HUDEP-2 (cell line): ENCODE data around the gene AGO3.

Source experiments
- DNase-seq, 76 experiments: peaks; one replicate each; lab custom pipeline; 2025; ENCODE audit not compliant: unreplicated experiment in 76 of 76; lab: John Stamatoyannopoulos, UW

Gene AGO3

GRCh38 chr1:36093226-36093625 lies 162.3 kb downstream of the AGO3 start:
- no peak for DNase-seq

- no peak for DNase-seq
Observed at GRCh38 chr1:36093929-36094328, 163.0 kb downstream of the AGO3 start.

- no peak for DNase-seq
Observed at GRCh38 chr1:36094621-36095061, 163.7 kb downstream of the AGO3 start.

DNA sequence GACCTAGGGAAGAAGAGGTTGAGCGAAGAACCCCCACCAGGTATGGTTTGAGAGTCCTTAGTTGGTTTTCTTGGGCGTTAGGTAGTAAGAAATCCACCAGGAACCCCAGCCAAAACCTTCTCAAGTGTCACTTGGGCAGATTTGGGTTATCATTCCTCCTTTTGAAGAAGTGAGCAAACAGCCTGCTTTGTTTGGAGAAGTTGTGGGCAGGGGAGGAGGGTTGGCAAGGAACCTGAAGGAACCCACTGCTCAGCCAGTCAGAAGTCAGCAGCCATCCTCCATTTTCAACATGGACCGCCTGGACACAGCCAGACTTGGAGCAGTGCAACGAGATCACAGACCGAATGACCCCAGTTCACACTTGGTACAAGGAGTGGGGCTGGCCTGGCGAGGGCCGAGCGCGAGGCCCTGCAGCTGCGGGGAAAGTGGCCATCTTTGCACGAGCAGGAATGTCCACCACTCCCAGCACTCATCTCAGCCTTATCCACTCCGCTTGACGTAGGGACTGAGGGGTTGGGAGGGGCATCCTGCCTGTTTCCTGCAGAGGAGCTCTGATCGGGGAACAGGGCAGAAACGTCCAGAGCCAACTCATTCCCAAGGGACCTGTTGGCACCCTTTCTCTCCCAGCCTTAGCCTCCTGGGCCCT lies 165.0 kb downstream of the AGO3 start:
- no peak for DNase-seq

DNA sequence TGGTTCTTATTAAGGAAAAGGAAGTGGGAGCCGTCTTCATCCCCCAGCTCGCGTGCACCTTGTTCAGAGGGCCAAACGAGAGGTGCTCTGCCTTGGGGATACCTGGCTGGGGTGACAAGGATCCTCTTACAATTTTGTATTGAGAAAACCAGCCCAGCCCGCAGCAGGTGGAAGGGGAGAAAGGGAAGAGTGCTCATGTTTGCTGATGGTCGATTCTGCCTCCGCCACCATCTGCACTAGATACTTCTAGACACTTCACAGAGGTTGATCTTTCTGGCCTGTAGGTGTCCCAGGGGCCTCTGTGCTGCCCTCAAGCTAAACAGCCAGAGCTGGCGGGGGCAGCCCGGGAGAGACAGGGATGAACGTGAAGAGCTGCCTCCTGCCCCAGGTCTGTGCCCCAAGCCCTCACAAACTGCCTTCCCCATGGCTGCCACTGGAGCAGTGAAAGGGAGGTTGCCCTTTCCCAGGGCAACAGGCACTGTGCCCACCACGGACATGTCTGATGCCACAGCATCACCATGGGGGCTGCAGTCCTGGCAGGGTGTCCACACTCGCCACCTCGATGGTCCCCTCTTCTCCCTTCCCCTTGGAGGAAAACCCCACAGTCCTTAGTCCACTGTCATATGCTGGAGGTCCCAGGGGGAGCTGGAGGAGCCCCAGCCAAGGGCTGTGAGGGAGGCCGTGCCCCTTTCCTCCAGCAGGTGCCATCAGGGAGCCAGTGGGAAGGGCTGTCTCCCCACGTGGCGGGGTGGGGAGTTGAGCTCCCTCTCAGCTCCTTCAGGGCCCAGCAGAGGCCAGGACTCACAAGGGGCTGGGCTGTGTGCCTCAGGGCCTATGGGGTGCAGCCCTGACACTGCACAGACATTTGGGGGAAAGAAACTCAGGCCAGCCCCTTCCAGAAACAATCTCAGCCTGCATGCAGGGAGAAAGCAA lies 165.9 kb downstream of the AGO3 start:
- DNase-seq = peak in 12 of 76 experiments; percentile 2 to 26 (median 12)

GRCh38 chr1:36097693-36098585 lies 167.0 kb downstream of the AGO3 start:
- DNase-seq = no peak

DNA sequence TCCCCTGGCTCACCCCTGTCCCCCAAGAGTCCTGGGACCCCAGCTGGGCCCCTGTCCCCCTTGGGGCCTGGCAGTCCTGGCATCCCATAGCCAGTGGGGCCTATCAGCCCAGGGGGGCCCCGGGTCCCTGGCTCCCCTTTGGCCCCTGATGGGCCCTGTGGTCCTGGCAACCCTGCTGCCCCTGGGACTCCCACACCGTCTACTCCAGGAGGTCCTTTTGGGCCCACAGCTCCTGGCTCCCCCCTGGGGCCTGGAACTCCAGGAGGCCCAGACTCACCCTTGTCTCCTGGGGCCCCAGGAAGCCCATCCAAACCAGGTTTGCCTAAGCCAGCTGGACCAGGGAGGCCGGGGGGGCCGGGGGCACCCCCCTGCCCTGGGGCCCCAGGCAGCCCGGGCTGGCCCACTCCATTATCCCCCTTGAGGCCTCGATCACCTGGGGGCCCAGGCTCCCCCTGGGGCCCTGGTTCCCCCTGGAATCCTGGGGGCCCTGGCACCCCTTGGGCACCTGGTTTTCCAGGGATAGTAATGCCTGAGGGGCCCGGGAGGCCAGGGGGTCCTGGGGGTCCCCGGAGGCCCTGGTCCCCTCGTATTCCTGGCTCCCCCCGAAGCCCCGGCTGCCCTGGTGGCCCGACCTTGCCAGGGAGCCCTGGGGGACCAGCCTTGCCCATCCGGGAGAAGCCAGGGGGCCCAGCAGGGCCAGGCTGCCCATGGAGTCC lies 167.9 kb downstream of the AGO3 start:
- DNase-seq = no peak

GRCh38 chr1:36099681-36100341 lies 168.9 kb downstream of the AGO3 start:
- DNase-seq = peak in 68 of 76 experiments; percentile 10 to 80 (median 52)

GRCh38 chr1:36100376-36100775 lies 169.5 kb downstream of the AGO3 start:
- peak in 27 of 76 experiments; percentile 8 to 48 (median 35) for DNase-seq

DNA sequence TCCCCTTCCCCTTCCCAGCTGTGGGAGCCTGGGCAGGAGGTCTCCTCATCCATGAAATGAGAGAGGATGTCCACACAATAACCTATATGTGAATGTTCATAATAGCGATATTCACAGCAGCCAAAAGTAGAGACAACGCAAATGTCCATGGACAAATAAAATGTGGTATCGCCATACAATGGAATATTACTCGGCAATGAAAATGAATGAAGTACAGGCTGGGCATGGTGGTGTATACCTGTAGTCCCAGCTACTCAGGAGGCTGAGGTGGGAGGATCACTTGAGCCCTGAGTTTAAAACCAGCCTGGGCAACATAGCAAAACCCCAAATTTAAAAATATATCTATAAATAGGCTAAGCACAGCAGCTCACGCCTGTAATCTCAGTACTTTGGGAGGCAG lies 170.6 kb downstream of the AGO3 start:
- DNase-seq = no peak

- no peak for DNase-seq
Observed at GRCh38 chr1:36106269-36106668, 175.4 kb downstream of the AGO3 start.

DNA sequence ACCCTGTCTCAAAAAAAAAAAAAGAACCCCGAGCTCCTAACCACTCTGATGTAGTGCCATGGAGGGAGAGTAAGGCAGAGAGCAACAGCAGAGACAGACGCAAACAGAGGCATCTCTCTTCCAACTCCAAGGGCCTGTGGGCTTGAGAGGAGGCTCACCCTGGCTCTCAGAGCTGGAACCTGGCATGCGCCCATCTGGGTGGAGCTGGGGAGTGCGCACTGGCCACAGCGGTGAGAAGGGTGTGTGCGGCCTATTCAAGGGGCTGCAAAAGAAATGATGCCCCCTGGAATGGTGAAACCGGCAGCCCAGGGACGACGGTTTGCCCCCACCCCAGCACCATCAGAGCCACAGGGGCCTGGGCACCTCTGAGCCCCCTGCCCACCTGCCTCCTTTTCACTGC lies 176.5 kb downstream of the AGO3 start:
- DNase-seq = no peak

GRCh38 chr1:36108314-36108713 lies 177.4 kb downstream of the AGO3 start:
- no peak for DNase-seq

DNA sequence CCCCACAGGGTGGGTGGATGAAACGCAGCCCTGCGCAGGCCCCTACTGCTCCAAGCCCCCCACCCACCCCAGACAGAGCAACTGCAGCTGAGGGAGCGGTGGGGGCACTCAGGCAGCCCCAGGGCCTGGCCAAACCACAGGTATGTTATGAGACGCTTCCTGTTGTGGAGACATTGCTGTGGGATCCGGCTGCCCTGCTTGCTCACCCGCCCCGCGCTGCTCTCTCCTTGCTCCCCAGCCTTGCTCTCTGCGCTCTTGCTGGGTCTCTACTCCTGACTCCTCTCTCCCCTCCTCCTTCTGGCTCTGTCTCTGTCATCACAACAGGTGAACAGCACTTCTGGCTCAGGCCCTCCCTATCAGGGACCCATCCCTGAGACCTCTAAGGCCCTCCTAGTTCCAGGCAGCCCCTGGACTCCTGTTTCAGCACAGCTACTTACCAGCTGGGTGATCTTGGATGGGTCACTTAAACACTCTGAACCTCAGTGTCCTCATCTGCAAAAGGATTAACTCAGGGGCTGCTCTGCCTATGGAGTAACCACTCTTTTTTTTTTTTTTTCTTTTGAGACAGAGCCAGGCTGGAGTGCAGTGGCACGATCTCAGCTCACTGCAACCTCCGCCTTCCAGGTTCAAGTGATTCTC lies 178.3 kb downstream of the AGO3 start:
- DNase-seq = no peak

DNA sequence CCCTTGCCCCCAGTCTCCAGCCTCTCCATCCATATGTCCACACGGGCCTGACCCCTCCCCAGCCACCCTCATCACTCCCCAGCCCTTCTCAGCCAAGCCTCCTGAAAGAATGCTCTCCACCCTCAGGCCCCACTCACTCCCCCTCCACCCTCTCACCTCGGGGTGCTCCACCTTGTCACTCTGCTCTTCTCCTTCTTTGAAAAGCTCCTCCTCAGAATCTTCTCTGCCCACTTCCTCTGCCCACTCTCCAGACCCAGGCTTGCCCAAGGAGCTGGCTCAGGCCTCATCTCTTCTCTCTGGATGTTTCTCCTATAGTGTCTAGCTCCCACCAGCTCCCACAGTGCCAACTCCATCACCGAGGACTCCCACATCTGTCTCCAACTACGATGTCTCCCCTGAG lies 180.2 kb downstream of the AGO3 start:
- DNase-seq = no peak

DNA sequence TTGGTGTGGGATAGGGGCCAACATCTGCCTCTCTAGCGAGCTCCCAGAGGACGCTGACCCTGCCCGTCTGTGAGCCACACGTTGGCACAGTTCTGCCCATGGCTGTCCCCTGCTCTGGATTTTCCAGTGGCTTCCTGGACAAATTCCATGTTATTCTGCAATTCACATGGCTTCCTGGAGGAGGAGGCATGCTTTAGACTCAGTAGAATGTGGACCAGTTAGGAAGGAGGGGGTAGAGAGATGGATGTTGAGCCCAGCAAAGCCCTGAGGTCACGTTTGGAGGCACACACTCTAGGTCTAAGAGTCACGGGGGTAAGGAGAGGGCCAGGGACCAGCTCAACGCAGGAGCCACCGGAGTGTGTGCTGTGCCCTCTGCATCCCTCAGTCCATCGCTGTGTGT lies 181.9 kb downstream of the AGO3 start:
- no peak for DNase-seq

- no peak for DNase-seq
Observed at GRCh38 chr1:36114371-36114770, 183.5 kb downstream of the AGO3 start.

- no peak for DNase-seq
Observed at GRCh38 chr1:36115200-36115669, 184.3 kb downstream of the AGO3 start.

DNA sequence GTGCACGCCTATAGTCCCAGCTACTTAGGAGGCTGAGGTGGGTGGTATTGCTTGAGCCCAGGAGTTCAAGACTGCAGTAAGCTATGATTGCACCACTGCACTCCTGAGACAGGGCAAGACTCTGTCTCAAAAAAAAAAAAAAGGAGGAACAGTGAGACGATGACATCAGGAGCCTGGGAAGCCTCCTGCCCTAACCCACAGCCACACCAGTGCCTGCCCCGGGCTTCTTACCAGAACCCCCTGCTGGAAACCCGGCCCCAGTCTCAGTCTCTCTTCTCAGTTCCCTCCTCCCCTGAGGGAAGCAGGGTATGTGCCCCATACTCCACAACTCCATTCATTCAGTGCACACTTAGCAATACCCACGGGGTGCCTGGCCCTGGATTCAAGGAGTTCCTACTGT lies 185.0 kb downstream of the AGO3 start:
- DNase-seq = no peak
